Hepatocyte (in vitro differentiated cells): ENCODE data around the gene TARM1. TPM values are rescaled to one million over a fixed set of nuclear protein-coding genes. Genes with fewer than 3 reads are reported as not detected.

Source experiments
- DNase-seq: peaks from one replicate; pipeline ENCODE4 v3.0.0-alpha.2; 2016; ENCODE audit warnings: low spot score
- H2AFZ ChIP-seq: fragments of 200-600 bp; sonication (generic); 2 replicates; pipeline ENCODE4 v1.6.0; 2016; ENCODE audit warnings: antibody characterized with exemption, mild to moderate bottlenecking
- H3K27ac ChIP-seq: fragments of 200-600 bp; sonication (generic); 2 replicates; pipeline ENCODE4 v1.5.1; 2016; ENCODE audit warnings: mild to moderate bottlenecking
- H3K27me3 ChIP-seq: fragments of 200-600 bp; sonication (generic); 2 replicates; pipeline ENCODE4 v1.6.1; 2016
- H3K36me3 ChIP-seq: fragments of 200-600 bp; sonication (generic); replicated peaks from 2 replicates; pipeline ENCODE4 v1.5.1; 2016; ENCODE audit warnings: low read depth; ENCODE audit not compliant: insufficient read depth
- H3K4me1 ChIP-seq: fragments of 200-600 bp; sonication (generic); 2 replicates; pipeline ENCODE4 v1.5.1; 2016; ENCODE audit warnings: mild to moderate bottlenecking, moderate library complexity; ENCODE audit not compliant: insufficient read depth
- H3K4me2 ChIP-seq: fragments of 200-600 bp; sonication (generic); 2 replicates; pipeline ENCODE4 v1.6.0; 2016
- H3K4me3 ChIP-seq: fragments of 200-600 bp; sonication (generic); 2 replicates; pipeline ENCODE4 v1.5.1; 2016; ENCODE audit warnings: mild to moderate bottlenecking
- H3K79me2 ChIP-seq: fragments of 200-600 bp; sonication (generic); 2 replicates; pipeline ENCODE4 v1.6.0; 2017; ENCODE audit warnings: mild to moderate bottlenecking
- H3K9me2 ChIP-seq: fragments of 200-600 bp; sonication (generic); replicated peaks from 2 replicates; pipeline ENCODE4 v1.6.0; 2017; ENCODE audit warnings: mild to moderate bottlenecking; ENCODE audit not compliant: insufficient read depth
- H3K9me3 ChIP-seq: fragments of 200-600 bp; sonication (generic); 2 replicates; pipeline ENCODE4 v1.5.1; 2016; ENCODE audit warnings: low read depth, mild to moderate bottlenecking
- H4K20me1 ChIP-seq: fragments of 200-600 bp; sonication (generic); 2 replicates; pipeline ENCODE4 v1.6.0; 2016; ENCODE audit warnings: mild to moderate bottlenecking; ENCODE audit not compliant: insufficient read depth, poor library complexity, severe bottlenecking
- EZH2 ChIP-seq: fragments of 200-600 bp; sonication (generic); IDR thresholded peaks from 2 replicates; pipeline ENCODE4 v1.6.1; 2016; ENCODE audit warnings: antibody characterized with exemption, mild to moderate bottlenecking, borderline replicate concordance
- EZH2phosphoT487 ChIP-seq: fragments of 200-600 bp; sonication (generic); IDR thresholded peaks from one replicate; pipeline ENCODE4 v1.6.1; 2018; ENCODE audit warnings: antibody characterized with exemption, mild to moderate bottlenecking, low read depth, moderate library complexity; ENCODE audit not compliant: unreplicated experiment, severe bottlenecking
- WGBS: methylation state at CpG from one replicate; pipeline ENCODE4 v1.1.6; 2016; ENCODE audit warnings: low lambda C conversion rate; ENCODE audit errors: missing lambda C conversion rate; 5-methylcytosine and 5-hydroxymethylcytosine counted together
- polyA plus RNA-seq: library from polyadenylated mRNA; unstranded; fragments of >200 nt; fragmentation: Nextera tagmentation; extraction: Ambion mirVana; gene quantifications from 2 replicates; pipeline ENCODE4 v1.2.1, GENCODE V29; 2016
- total RNA-seq: library from RNA; depleted of rRNA; stranded (reverse); fragments of >200 nt; gene quantifications from 2 replicates; pipeline ENCODE4 v1.2.3, GENCODE V29; 2014
- TF ChIP-seq, protein P1 (sequence below): fragments of 200-600 bp; sonication (generic); IDR thresholded peaks from 2 replicates; pipeline ENCODE4 v1.5.1; 2016; ENCODE audit warnings: antibody characterized with exemption, mild to moderate bottlenecking; ENCODE audit not compliant: poor library complexity

Gene TARM1
- total and polyA plus RNA-seq, 2 experiments from 2014 or later: not detected

DNA sequence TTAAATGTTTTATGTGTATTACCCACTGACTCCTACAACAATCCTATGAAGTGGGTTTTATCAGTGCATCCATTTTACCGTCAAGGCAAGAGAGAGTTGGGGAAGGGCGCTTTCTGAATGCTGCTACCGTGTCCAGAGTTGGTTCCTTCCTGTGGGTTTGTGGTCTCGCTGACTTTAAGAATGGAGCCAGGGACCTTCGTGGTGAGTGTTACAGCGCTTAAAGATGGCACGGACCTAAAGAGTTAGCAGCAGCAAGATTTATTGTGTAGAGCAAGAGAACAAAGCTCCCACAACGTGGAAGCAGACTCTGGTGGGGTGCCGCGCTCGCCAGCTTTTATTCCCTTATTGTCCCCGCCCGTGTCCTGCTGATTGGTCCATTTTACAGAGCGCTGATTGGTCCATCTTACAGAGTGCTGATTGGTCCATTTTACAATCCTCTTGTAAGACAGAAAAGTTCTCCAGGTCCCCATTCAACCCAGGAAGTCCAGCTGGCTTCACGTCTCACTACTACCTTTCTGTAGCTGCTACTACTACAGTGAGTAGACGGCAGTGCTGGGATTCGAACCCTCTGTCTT is 13.3 kb upstream of the TARM1 start:
- TF ChIP-seq EZH2phosphoT487: no peak
- no peak overlapping the region for H3K4me2 ChIP-seq
- H3K9me3 ChIP-seq: no peaks in the 10 kb centered on the region
- WGBS: 87% methylated on average over 17 of the region's 17 CpGs
- DNase-seq: no peak
- peaks cover 10% of the 10 kb centered on the region for H3K4me1 ChIP-seq
- no peaks in the 10 kb centered on the region for H3K79me2 ChIP-seq
- H3K9me2 ChIP-seq: no peaks in the 10 kb centered on the region
- H4K20me1 ChIP-seq: no peaks in the 10 kb centered on the region
- peaks cover 16% of the 10 kb centered on the region for H3K27me3 ChIP-seq
- H3K36me3 ChIP-seq: no peaks in the 10 kb centered on the region
- no peak overlapping the region for H2AFZ ChIP-seq
- H3K27ac ChIP-seq: no peak overlapping the region
- no peak overlapping the region for H3K4me3 ChIP-seq

DNA sequence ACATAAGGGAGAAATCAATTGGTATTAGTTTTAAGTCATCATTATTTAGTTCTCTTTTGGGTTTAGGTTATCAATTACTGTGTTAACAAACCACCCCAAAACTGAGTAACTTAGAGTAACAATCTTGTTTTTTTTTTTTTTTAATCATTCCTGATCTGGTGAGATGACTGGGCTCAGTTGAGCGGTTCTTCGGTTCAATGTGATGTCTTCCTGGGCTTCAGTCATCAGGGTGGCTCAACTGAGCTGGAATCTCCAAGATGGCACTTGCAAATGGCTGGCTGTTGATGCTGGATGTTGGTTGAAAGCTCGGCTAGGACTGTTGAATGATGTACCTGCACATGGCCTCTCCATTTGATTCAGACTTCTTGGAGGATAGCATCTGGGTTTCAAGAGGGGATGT is 3.2 kb upstream of the TARM1 start:
- H3K4me2 ChIP-seq: no peak overlapping the region
- H3K9me3 ChIP-seq: no peaks in the 10 kb centered on the region
- H4K20me1 ChIP-seq: no peaks in the 10 kb centered on the region
- no peaks in the 10 kb centered on the region for H3K79me2 ChIP-seq
- H3K27me3 ChIP-seq: no peaks in the 10 kb centered on the region
- TF ChIP-seq, protein P1, sequence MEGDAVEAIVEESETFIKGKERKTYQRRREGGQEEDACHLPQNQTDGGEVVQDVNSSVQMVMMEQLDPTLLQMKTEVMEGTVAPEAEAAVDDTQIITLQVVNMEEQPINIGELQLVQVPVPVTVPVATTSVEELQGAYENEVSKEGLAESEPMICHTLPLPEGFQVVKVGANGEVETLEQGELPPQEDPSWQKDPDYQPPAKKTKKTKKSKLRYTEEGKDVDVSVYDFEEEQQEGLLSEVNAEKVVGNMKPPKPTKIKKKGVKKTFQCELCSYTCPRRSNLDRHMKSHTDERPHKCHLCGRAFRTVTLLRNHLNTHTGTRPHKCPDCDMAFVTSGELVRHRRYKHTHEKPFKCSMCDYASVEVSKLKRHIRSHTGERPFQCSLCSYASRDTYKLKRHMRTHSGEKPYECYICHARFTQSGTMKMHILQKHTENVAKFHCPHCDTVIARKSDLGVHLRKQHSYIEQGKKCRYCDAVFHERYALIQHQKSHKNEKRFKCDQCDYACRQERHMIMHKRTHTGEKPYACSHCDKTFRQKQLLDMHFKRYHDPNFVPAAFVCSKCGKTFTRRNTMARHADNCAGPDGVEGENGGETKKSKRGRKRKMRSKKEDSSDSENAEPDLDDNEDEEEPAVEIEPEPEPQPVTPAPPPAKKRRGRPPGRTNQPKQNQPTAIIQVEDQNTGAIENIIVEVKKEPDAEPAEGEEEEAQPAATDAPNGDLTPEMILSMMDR: no peak
- TF ChIP-seq EZH2 (no peak), EZH2phosphoT487 (no peak)
- H3K4me1 ChIP-seq: no peaks in the 10 kb centered on the region
- 91% methylated on average over 3 of the region's 3 CpGs for WGBS
- no peaks in the 10 kb centered on the region for H3K9me2 ChIP-seq
- no peak for DNase-seq
- H3K36me3 ChIP-seq: no peaks in the 10 kb centered on the region
- H3K4me3 ChIP-seq: no peak overlapping the region
- H2AFZ ChIP-seq: no peak overlapping the region
- no peak overlapping the region for H3K27ac ChIP-seq

DNA sequence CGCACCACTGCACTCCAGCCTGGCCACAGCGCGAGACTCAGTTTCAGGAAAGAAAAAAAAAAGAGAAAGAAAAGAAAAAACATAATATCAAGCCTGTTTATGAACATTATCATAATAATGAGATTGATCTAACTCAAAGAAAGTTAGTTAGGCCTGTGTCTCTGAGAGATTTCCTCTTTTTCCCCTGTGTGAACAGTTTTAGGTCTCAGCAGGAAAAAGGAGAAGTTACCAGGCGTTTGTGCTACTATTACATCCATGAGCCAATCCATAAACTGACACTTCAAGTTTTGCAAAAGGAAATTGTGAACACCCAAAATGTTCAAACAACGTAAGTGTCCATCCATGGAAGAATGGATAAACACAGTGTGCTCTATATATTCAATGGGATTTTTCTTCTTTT is 3.8 kb downstream of the TARM1 start:
- Histone ChIP-seq H3K9me2 (no peaks in the 10 kb centered on the region), H3K27me3 (no peaks in the 10 kb centered on the region), H3K9me3 (no peaks in the 10 kb centered on the region), H3K79me2 (no peaks in the 10 kb centered on the region), H3K4me2 (no peak overlapping the region), H3K4me3 (no peak overlapping the region), H3K36me3 (no peaks in the 10 kb centered on the region), H2AFZ (no peak overlapping the region), H3K27ac (no peak overlapping the region), H3K4me1 (no peaks in the 10 kb centered on the region), H4K20me1 (no peaks in the 10 kb centered on the region)
- TF ChIP-seq EZH2 (no peak), EZH2phosphoT487 (no peak)
- TF ChIP-seq, protein P1: no peak
- DNase-seq: no peak
- 95% methylated on average over 5 of the region's 5 CpGs for WGBS

DNA sequence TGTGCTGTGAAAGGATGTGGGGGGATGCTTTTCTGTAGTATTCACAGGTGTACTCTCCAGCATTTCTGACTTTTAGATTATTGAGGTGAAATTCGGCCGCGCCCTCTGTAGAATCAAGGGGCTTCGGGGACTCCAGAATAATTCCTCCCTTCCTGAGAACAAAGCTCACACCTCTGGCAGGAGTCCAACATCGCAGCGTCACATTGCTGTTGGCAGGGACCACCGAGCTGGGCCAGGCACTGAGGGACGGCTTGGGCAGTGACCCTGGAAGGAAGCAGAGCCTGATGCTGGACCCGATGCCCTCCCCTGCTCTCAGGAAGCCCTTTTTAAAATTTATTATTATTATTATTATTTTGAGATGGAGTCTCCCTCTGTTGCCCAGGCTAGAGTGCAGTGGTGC is 6.3 kb downstream of the TARM1 start:
- Histone ChIP-seq H3K27ac (no peak overlapping the region), H3K27me3 (no peaks in the 10 kb centered on the region), H4K20me1 (no peaks in the 10 kb centered on the region), H3K36me3 (no peaks in the 10 kb centered on the region), H3K4me2 (no peak overlapping the region), H3K4me3 (no peak overlapping the region), H3K4me1 (no peaks in the 10 kb centered on the region), H3K79me2 (no peaks in the 10 kb centered on the region), H2AFZ (no peak overlapping the region), H3K9me2 (no peaks in the 10 kb centered on the region), H3K9me3 (no peaks in the 10 kb centered on the region)
- 86% methylated on average over 9 of the region's 9 CpGs for WGBS
- DNase-seq: no peak
- TF ChIP-seq EZH2phosphoT487 (no peak), EZH2 (no peak)
- TF ChIP-seq, protein P1: no peak
